ENCODE data around the gene NOS1.

GRCh38 chr12:117404203-117404853 is 42.9 kb upstream of the NOS1 start:
- TF ChIP-seq, protein P1, sequence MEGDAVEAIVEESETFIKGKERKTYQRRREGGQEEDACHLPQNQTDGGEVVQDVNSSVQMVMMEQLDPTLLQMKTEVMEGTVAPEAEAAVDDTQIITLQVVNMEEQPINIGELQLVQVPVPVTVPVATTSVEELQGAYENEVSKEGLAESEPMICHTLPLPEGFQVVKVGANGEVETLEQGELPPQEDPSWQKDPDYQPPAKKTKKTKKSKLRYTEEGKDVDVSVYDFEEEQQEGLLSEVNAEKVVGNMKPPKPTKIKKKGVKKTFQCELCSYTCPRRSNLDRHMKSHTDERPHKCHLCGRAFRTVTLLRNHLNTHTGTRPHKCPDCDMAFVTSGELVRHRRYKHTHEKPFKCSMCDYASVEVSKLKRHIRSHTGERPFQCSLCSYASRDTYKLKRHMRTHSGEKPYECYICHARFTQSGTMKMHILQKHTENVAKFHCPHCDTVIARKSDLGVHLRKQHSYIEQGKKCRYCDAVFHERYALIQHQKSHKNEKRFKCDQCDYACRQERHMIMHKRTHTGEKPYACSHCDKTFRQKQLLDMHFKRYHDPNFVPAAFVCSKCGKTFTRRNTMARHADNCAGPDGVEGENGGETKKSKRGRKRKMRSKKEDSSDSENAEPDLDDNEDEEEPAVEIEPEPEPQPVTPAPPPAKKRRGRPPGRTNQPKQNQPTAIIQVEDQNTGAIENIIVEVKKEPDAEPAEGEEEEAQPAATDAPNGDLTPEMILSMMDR (conservative IDR thresholded peaks at IDR 0.05; ENCODE audit: low read depth, low read length) = no peak
- no peak for TF ChIP-seq EZH2 (IDR thresholded peaks at IDR 0.05; ENCODE audit: borderline replicate concordance, low read depth, low read length, poor library complexity, severe bottlenecking)

All from A673 (cell line).